Fibroblast of pulmonary artery (primary cell): ENCODE data around the gene CHN2.

ENCODE experiments used
- DNase-seq: peaks from one replicate; pipeline ENCODE4 v3.0.0-alpha.2; 2010; ENCODE audit warnings: low read depth
- H3K4me3 ChIP-seq: replicated peaks from 2 replicates; pipeline ENCODE4 v1.5.1; 2011; ENCODE audit warnings: low read depth, mild to moderate bottlenecking, control low read depth, low read length, moderate library complexity
- CTCF ChIP-seq: IDR thresholded peaks from 2 replicates; pipeline ENCODE4 v1.5.1; 2011; ENCODE audit warnings: mild to moderate bottlenecking, control low read depth, low read length, inconsistent platforms; ENCODE audit errors: missing control alignments

The CHN2 gene

GRCh38 chr7:29337546-29338116, 143.1 kb downstream of the CHN2 start:
- DNase-seq: peak; percentile 51
- H3K4me3 ChIP-seq: no peak overlapping the region
- TF ChIP-seq CTCF: no peak

- H3K4me3 ChIP-seq: no peak overlapping the region
- DNase-seq: no peak
- no peak for TF ChIP-seq CTCF
Measured at GRCh38 chr7:29340696-29341095, 146.1 kb downstream of the CHN2 start.

- no peak overlapping the region for H3K4me3 ChIP-seq
- no peak for DNase-seq
- TF ChIP-seq CTCF: no peak
Measured at GRCh38 chr7:29341156-29341555, 146.6 kb downstream of the CHN2 start.

GRCh38 chr7:29342761-29343160, 148.2 kb downstream of the CHN2 start:
- peak; percentile 14 for DNase-seq
- no peak for TF ChIP-seq CTCF

GRCh38 chr7:29343399-29343798, 148.8 kb downstream of the CHN2 start:
- DNase-seq: no peak
- no peak for TF ChIP-seq CTCF
- H3K4me3 ChIP-seq: no peak overlapping the region

More at GRCh38 chr7:29342761-29343160, 148.2 kb downstream of the CHN2 start:
- no peak overlapping the region for H3K4me3 ChIP-seq

GRCh38 chr7:29344334-29344978, 149.9 kb downstream of the CHN2 start:
- DNase-seq: no peak
- TF ChIP-seq CTCF: no peak
- H3K4me3 ChIP-seq: no peak overlapping the region

GRCh38 chr7:29345590-29345989, 151.0 kb downstream of the CHN2 start:
- peak; percentile 45 for TF ChIP-seq CTCF
- peak; percentile 45 for DNase-seq
- no peak overlapping the region for H3K4me3 ChIP-seq
